PC-3 (cell line): ENCODE data around the gene ALDOC. TPM values are rescaled to one million over a fixed set of nuclear protein-coding genes. Genes with fewer than 3 reads are reported as not detected.

Experiments
- ATAC-seq: fragments of 200-7000 bp; cut with Tn5 transposase; 2 replicates; pipeline ENCODE4 v1.9.1; 2020; ENCODE audit warnings: mild to moderate bottlenecking, moderate library complexity
- BruUV-seq: library from RNA; stranded (reverse); fragments of 400-500 nt; replicated peaks from 2 replicates; lab custom pipeline; 2021; lab: Mats Ljungman, UMichigan
- CTCF ChIA-PET: fragments of 300-600 bp; sonication (Branson Sonifier 250); formaldehyde crosslinking; loops from one replicate; lab custom pipeline; 2022; ENCODE audit warnings: antibody characterized with exemption; lab: Charles Lee
- POLR2A ChIA-PET: fragments of 300-600 bp; sonication (Branson Sonifier 250); formaldehyde crosslinking; loops from one replicate; lab custom pipeline; 2022; ENCODE audit warnings: antibody characterized with exemption; ENCODE audit not compliant: unreplicated experiment; lab: Charles Lee
- DNase-seq: peaks from one replicate; pipeline ENCODE4 v3.0.0-alpha.2; 2015
- H2AFZ ChIP-seq: fragments of 300-600 bp; sonication (generic); 2 replicates; pipeline ENCODE4 v1.6.0; 2016; ENCODE audit warnings: antibody characterized with exemption, low read length
- H3F3A ChIP-seq: fragments of 300-600 bp; sonication (generic); one replicate; pipeline ENCODE4 v1.6.0; 2017; ENCODE audit warnings: antibody characterized with exemption, low read length, control low read depth, mild to moderate bottlenecking; ENCODE audit not compliant: unreplicated experiment
- H3K27ac ChIP-seq: fragments of 300-600 bp; sonication (generic); 2 replicates; pipeline ENCODE4 v1.5.1; 2016; ENCODE audit warnings: mild to moderate bottlenecking, low read length
- H3K27me3 ChIP-seq: fragments of 300-600 bp; sonication (generic); 2 replicates; pipeline ENCODE4 v1.6.1; 2016; ENCODE audit warnings: low read length, mixed read lengths
- H3K36me3 ChIP-seq: fragments of 300-600 bp; sonication (generic); 2 replicates; pipeline ENCODE4 v1.6.1; 2016; ENCODE audit warnings: low read depth, mixed run types, low read length, mixed read lengths
- H3K4me1 ChIP-seq: fragments of 300-600 bp; sonication (generic); 2 replicates; pipeline ENCODE4 v1.5.1; 2016; ENCODE audit warnings: low read length; ENCODE audit not compliant: insufficient read depth
- H3K4me2 ChIP-seq: fragments of 300-600 bp; sonication (generic); 2 replicates; pipeline ENCODE4 v1.6.0; 2016; ENCODE audit warnings: low read length
- H3K4me3 ChIP-seq: fragments of 300-600 bp; sonication (generic); 2 replicates; pipeline ENCODE4 v1.5.1; 2016; ENCODE audit warnings: mild to moderate bottlenecking, low read length, mixed read lengths
- H3K79me2 ChIP-seq: fragments of 300-600 bp; sonication (generic); 2 replicates; pipeline ENCODE4 v1.6.1; 2017; ENCODE audit warnings: low read length, mixed read lengths
- H3K9ac ChIP-seq: fragments of 300-600 bp; sonication (generic); 2 replicates; pipeline ENCODE4 v1.6.0; 2016; ENCODE audit warnings: mild to moderate bottlenecking, low read length
- H3K9me2 ChIP-seq: fragments of 300-600 bp; sonication (generic); replicated peaks from 2 replicates; pipeline ENCODE4 v1.6.1; 2016; ENCODE audit warnings: mixed run types, low read length, mixed read lengths
- H3K9me3 ChIP-seq: fragments of 300-600 bp; sonication (generic); 2 replicates; pipeline ENCODE4 v1.6.1; 2016; ENCODE audit warnings: low read length, mixed read lengths
- H4K20me1 ChIP-seq: fragments of 300-600 bp; sonication (generic); 2 replicates; pipeline ENCODE4 v1.6.1; 2016; ENCODE audit warnings: low read length, mixed read lengths
- CTCF ChIP-seq: fragments of 300-600 bp; sonication (generic); conservative IDR thresholded peaks from 2 replicates; pipeline ENCODE4 v1.5.1; 2017; ENCODE audit warnings: antibody characterized with exemption, low read depth, mild to moderate bottlenecking, low read length
- EZH2 ChIP-seq: fragments of 300-600 bp; sonication (generic); IDR thresholded peaks from one replicate; pipeline ENCODE4 v1.6.1; 2017; ENCODE audit warnings: antibody characterized with exemption, mild to moderate bottlenecking, low read length; ENCODE audit not compliant: unreplicated experiment
- EZH2phosphoT487 ChIP-seq: fragments of 300-600 bp; sonication (generic); IDR thresholded peaks from 2 replicates; pipeline ENCODE4 v1.6.1; 2018; ENCODE audit warnings: mild to moderate bottlenecking, antibody characterized with exemption, low read length, borderline replicate concordance
- intact Hi-C: fragments of 100-400 bp; cut with micrococcal nuclease; formaldehyde crosslinking; loops from 2 replicates; pipeline ENCODE4 v1.9.0; 2023
- total RNA-seq: library from RNA; depleted of rRNA; stranded (reverse); fragments of >200 nt; gene quantifications from 2 replicates; pipeline ENCODE4 v1.2.3, GENCODE V29; 2014

ALDOC gene
- total RNA-seq, 1 experiment from 2014 or later = 42.6 TPM

- Histone ChIP-seq H3K36me3 (peaks cover 38% of the 10 kb centered on the region), H3K4me3 (no peak overlapping the region), H3K4me1 (no peaks in the 10 kb centered on the region), H4K20me1 (no peaks in the 10 kb centered on the region), H3K27me3 (no peaks in the 10 kb centered on the region), H3K9ac (no peak overlapping the region), H2AFZ (no peak overlapping the region), H3K27ac (no peak overlapping the region), H3K79me2 (no peaks in the 10 kb centered on the region), H3K4me2 (no peak overlapping the region), H3K9me2 (no peaks in the 10 kb centered on the region), H3K9me3 (no peaks in the 10 kb centered on the region), H3F3A (no peaks in the 10 kb centered on the region)
- ATAC-seq (no peak), DNase-seq (no peak)
- no TSS peak for BruUV-seq
- intact Hi-C loops = no loop called here
- TF ChIP-seq CTCF (no peak), EZH2 (no peak), EZH2phosphoT487 (no peak)
- ChIA-PET POLR2A (no interaction called here), CTCF (no interaction called here)
Measured at GRCh38 chr17:28623696-28624095, 47.0 kb upstream of the ALDOC start.

GRCh38 chr17:28622186-28622585, 45.5 kb upstream of the ALDOC start:
- no peaks in the 10 kb centered on the region for H4K20me1 ChIP-seq
- TF ChIP-seq EZH2 (no peak), EZH2phosphoT487 (no peak), CTCF (no peak)
- no peaks in the 10 kb centered on the region for H3F3A ChIP-seq
- H3K4me3 ChIP-seq = no peak overlapping the region
- peaks cover 40% of the 10 kb centered on the region for H3K36me3 ChIP-seq
- BruUV-seq = no TSS peak
- ChIA-PET CTCF (no interaction called here), POLR2A (no interaction called here)
- no peaks in the 10 kb centered on the region for H3K9me3 ChIP-seq
- no peaks in the 10 kb centered on the region for H3K9me2 ChIP-seq
- ATAC-seq = no peak
- no peak overlapping the region for H3K9ac ChIP-seq
- no peak overlapping the region for H3K27ac ChIP-seq
- no peaks in the 10 kb centered on the region for H3K4me1 ChIP-seq
- H2AFZ ChIP-seq = no peak overlapping the region
- no peak overlapping the region for H3K4me2 ChIP-seq
- no peaks in the 10 kb centered on the region for H3K79me2 ChIP-seq
- DNase-seq = no peak
- no peaks in the 10 kb centered on the region for H3K27me3 ChIP-seq
- intact Hi-C loops = no loop called here

GRCh38 chr17:28620010-28620409, 43.3 kb upstream of the ALDOC start:
- intact Hi-C loops = no loop called here
- Histone ChIP-seq H3K9me2 (no peaks in the 10 kb centered on the region), H3F3A (no peaks in the 10 kb centered on the region), H4K20me1 (no peaks in the 10 kb centered on the region), H3K4me2 (no peak overlapping the region), H3K4me1 (no peaks in the 10 kb centered on the region), H3K9ac (no peak overlapping the region), H3K27me3 (no peaks in the 10 kb centered on the region), H3K79me2 (no peaks in the 10 kb centered on the region), H2AFZ (no peak overlapping the region), H3K36me3 (peaks cover 54% of the 10 kb centered on the region), H3K4me3 (no peak overlapping the region), H3K27ac (no peak overlapping the region), H3K9me3 (no peaks in the 10 kb centered on the region)
- no TSS peak for BruUV-seq
- ATAC-seq = no peak
- DNase-seq = no peak
- TF ChIP-seq CTCF (no peak), EZH2phosphoT487 (no peak), EZH2 (no peak)
- ChIA-PET CTCF (no interaction called here), POLR2A (no interaction called here)
